RPMI7951 (cell line): ENCODE results near the gene FOXL2. TPM values are rescaled to one million over a fixed set of nuclear protein-coding genes. Genes with fewer than 3 reads are reported as not detected.

Experiments used
- total RNA-seq: library from RNA; depleted of rRNA; stranded (reverse); fragments of >200 nt; shearing (Covaris generic); gene quantifications from 2 replicates; pipeline ENCODE4 v1.2.3, GENCODE V29; 2014; rRNA removed

The FOXL2 gene
- total RNA-seq, 1 experiment from 2014 or later = 0.36 TPM

Other genes with a start within 250 kb of the FOXL2 start
- 9.1 and 11.1 TPM in 2 replicates for gene PIK3CB, start 112.2 kb downstream of the FOXL2 start, total RNA-seq
- gene FOXL2NB, start 80 bp upstream of the FOXL2 start, total RNA-seq = under 0.01 TPM in 1 of 2 replicates, not detected in the other
- gene PRR23A, start 59.1 kb upstream of the FOXL2 start, total RNA-seq = not detected in 2 replicates
- gene PRR23B, start 73.8 kb upstream of the FOXL2 start, total RNA-seq = not detected in 2 replicates
- gene PRR23C, start 97.8 kb upstream of the FOXL2 start, total RNA-seq = not detected in 2 replicates